Stimulated activated CD8-positive, alpha-beta memory T cell treated with anti-CD3 and anti-CD28 coated beads, Interleukin-2, amount 100 ng/mL, for 48 hours (primary cell): ENCODE results near the gene ASCC1.

ENCODE experiments used
- DNase-seq, 2 donors: peaks; one replicate each; pipeline ENCODE4 v3.0.0-alpha.2; 2020; ENCODE audit warnings: low read depth in 2 of 2

The ASCC1 gene

GRCh38 chr10:72066318-72067284 lies 149.5 kb downstream of the ASCC1 start:
- no peak for DNase-seq

DNA sequence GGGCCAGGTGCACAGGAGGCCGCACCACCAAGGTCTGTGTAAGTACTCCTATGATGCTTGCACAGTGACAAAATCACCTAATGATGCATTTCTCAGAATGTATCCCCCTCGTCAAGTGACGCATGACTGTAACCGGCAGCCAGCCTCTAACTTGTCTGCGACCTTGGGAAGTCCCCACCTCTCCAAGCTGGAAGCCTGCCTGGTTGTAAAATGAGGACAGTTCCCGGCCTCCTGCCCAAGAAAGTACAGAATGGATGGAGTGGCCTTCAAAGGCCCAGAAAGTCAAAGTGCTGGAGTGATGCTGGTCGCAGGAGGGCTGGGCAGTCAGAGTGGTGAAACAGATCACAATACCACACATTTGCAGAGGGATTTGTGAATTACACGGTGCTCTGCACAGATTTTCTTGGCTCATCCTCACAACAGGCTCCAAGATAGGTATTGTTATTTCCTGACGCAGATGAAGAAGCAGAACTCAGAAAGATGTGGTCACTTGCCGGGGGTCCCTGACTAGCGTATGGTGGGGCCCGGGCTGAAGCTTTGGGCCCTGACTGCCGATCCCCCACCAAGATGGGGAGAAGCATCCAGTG lies 150.5 kb downstream of the ASCC1 start:
- no peak for DNase-seq

DNA sequence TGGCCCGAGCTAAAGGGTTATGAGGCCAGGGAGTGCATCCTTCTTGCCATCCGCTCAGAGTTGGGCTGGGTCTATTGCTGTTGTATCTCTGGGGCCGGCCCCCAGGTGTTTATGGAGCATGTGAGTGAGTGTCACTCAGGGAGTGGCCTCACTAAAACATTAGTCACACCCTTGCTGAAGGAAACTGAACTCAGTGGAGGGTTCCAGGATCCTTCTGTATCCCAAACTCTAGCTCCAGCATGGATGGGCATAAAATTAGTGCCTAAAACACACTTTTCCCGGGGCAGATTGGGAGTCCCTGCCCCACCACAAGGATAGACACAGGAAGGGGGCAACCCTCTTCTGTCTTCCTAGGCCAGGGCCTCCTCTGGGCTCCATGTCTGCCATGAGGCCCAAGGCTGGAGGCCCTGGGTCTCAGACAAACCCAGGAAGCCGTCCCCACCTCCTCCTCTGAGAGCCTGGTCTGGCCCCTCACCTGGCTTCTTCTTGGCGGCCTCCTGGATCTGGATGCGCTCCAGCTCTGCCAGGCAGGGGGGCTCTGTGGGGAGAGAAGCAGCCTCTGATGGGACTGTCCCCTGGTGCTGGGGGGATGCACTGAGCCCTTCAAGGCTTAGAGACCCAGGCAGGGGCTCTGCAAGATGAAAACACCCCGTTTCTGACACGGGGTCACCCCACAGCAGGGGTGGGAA lies 152.2 kb downstream of the ASCC1 start:
- DNase-seq, result no peak

DNA sequence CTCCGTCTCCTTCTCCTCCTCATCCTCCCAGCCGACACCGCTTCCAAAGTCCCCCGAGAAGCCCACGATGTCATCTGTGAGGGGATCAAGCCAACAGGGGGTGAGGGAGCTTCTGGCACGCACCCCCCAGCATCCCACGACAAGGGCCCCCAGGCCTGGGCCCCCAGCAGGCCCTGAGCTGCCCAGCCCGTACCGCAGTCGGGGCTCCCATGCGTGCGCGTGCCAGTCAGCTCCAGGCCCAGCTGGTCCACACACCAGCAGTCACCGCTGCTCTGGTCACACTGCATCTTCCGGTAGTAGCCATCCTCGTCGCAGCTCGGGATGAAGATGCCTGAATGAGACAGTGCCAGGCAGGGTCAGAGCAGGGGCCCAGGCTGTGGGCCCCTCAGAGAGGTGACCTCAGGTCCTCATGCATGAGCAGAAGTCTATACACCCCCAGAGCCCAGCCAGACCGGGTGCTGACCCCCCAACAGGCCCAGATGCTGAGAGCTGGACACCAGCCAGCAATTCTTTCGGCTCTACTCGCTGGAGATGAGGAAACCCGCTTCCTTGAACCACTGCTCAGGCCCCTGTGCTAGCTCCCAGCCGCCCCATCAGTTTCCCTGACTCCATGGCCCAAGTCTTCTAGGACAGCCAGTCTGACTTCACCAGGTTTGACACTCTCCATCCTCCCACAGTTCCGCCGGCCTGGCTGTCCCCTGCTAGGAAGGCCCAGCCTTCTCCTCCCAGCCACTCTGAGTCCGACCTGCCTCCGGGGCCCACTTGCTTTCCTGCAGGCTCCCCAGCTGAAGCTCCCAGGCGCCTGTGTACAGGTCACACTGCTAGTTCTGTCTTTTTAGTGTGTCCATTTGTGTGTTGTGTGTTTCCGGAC lies 153.0 kb downstream of the ASCC1 start:
- DNase-seq, result no peak

DNA sequence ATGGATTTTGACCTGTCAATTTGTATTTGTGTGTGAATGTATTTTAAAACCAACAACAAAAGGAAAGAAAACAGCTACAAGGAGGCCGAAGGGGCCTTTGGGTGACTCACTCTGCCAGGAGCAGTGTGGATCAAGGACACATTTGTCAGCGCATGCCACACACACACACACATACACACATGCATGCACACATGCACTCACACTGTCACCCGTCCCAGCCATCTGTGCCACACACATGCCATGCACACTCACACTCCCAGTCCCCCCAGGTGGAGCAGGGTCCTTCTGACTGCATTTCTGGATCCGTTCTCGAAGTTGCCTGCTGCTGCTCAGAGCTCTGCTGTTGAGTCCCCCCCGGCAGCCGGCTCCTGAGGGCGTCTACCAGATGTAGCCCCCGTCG lies 153.7 kb downstream of the ASCC1 start:
- no peak for DNase-seq

- DNase-seq, result no peak
These were observed 154.1 kb downstream of the ASCC1 start for GRCh38 chr10:72061930-72062329.

DNA sequence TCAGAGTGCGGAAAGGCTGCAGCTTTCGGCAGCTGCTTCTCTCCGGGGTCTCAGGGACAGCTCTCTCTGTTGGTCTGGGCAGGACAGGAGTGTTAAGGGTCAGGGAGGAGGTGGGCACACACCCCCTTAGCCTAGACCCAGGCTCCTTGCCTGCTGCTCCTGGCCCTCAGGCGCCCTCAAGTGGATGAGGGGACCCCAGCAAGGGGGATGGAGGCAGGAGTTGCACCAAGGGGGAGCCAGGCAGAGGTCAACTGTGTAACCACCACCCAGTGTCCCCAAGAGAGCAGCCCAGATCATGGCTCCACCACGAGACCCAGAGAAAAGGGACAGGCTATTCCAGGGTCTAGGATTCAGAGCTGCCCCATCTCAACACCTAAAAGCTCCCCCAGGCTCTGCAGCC lies 154.6 kb downstream of the ASCC1 start:
- DNase-seq, result no peak

- no peak for DNase-seq
These were observed 155.9 kb downstream of the ASCC1 start for GRCh38 chr10:72059843-72060822.

- DNase-seq, result no peak
These were observed 156.9 kb downstream of the ASCC1 start for GRCh38 chr10:72058989-72059842.

DNA sequence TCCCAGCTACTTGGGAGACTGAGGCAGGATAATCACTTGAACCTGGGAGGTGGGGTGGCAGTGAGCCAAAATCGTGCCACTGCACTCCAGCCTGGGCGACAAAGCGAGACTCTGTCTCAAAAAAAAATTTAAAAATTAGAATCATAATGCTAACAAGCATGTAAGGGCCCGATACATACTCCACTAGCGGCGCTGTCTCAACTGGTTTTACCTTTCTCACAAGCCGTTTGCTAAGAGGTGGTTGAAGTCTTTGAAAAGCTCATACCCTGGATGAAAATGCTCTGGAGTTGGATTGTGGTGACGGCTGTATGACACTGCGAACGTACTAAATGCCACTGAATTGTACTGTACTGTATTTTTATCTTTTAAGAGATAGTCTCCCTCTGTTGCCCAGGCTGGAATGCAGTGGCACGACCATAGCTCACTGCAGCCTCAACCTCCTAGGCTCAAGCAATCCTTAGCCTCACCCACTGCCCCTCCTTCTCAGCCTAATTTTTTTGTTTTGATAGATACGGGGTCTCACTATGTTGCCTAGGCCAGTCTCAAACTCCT lies 157.7 kb downstream of the ASCC1 start:
- no peak for DNase-seq

DNA sequence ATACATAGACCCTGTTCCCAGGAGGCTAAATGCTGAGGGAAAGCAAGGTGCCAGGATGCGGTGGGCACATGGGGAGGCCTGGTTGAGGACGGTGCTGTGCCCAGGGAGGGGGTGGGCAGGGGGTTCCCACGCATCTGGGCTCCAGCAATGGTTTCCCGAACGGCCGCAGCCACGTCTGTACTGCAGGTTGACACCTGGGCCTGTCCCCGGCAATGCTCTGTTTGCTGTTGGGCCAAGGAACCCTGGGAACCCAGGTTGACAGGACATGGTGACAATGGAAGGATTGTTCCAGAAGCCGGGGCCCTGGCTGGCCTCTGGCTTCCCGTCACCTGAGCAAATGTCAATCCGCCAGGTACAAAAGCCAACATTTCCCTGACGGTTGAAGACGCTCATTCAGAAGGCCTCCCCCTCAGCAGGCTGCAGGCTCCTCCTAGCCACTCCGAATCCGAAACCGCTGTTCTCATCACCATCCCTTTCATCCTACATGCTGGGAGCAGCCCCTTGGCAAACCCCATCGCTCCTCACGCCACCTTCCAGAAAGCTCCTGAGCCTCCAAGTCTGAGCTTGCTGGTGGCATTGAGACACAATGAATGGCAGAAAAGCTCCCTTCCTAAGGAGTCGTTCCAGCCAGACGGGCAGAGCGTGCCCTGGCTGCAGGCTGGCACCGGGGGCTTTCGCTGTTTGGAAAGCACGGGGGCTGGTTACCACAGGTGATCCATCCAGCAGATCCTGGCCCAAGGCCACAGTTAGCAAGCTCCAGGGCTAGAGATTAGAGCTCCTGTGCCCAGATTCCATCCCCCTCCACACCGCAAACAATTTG lies 158.9 kb downstream of the ASCC1 start:
- DNase-seq, result no peak

DNA sequence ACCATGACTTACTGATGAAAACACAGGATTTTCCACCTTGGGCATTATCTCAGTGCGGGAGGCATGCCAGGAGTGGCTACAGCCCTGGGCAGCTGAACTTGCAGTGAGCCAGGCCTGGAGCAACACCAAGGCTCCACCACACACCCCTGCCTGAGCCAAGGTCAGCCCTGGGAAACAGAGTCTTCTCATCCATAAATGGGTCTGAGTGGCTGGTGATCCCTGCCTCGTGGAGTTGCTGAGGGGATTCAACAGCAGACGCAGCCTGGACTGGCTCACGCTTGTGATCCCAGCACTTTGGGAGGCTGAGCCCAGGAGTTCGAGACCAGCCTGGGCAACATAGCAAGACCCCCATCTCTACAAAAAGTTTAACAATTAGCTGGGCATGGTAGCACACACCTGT lies 160.0 kb downstream of the ASCC1 start:
- no peak for DNase-seq

GRCh38 chr10:72053690-72054089 lies 162.4 kb downstream of the ASCC1 start:
- no peak for DNase-seq

GRCh38 chr10:72050873-72051272 lies 165.2 kb downstream of the ASCC1 start:
- no peak for DNase-seq

- DNase-seq, result no peak
These were observed 165.9 kb downstream of the ASCC1 start for GRCh38 chr10:72049969-72050781.

GRCh38 chr10:72049472-72049871 lies 166.6 kb downstream of the ASCC1 start:
- no peak for DNase-seq

DNA sequence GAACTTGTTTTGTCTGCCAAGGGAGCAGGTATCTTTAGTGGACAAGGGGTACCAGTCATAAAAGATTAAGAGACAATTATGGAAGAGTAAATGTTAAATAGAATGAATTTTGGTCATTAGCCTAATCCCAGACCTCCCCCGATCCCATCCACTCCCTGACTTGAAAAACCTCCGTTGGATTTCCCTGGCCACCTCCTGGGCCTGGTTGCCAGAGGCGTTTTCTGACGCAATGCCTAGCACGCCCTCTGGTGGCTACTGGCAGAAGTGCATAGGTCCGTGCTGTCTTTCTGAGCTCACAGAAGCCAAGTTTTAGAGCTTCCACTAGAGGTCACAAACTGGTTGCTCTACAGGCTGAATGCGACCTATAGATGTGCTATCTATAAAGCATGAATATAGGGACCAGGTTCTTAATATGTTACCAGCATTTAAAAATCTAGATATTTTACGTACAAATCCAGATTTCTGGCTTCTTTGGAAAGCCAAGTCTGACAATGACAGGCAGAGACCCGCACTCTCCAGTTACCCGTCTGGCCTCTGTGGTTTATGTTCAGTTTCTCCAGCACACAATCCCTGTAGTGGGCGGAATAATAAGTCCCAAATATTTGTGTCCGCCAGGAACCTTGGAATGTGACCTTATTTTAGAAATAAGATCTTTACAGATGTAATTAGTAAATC lies 167.5 kb downstream of the ASCC1 start:
- peak; percentile 75 to 86 for DNase-seq
